Caco-2 (cell line): Measurements from ENCODE around the gene KRTAP29-1. TPM values are rescaled to one million over a fixed set of nuclear protein-coding genes. Genes with fewer than 3 reads are reported as not detected.

Experiments
- BruUV-seq: library from RNA; stranded (reverse); fragments of 400-500 nt; replicated peaks from 2 replicates; lab custom pipeline; 2021; lab: Mats Ljungman, UMichigan
- CTCF ChIA-PET: fragments of 300-600 bp; sonication (Branson Sonifier 250); formaldehyde crosslinking; loops from one replicate; lab custom pipeline; 2022; ENCODE audit warnings: antibody characterized with exemption; lab: Charles Lee
- POLR2A ChIA-PET: fragments of 300-600 bp; sonication (Branson Sonifier 250); formaldehyde crosslinking; loops from one replicate; lab custom pipeline; 2022; ENCODE audit warnings: antibody characterized with exemption; lab: Charles Lee
- DNase-seq, 2 experiments: peaks; one replicate each; pipeline versions ENCODE4 v3.0.0 to v3.0.0-alpha.2; 2020 to 2022
- H3K27me3 ChIP-seq: replicated peaks from 2 replicates; pipeline ENCODE4 v1.6.0; 2011; ENCODE audit warnings: low read length; ENCODE audit not compliant: control insufficient read depth, insufficient read depth
- H3K36me3 ChIP-seq: 2 replicates; pipeline ENCODE4 v1.5.1; 2011; ENCODE audit warnings: low read length; ENCODE audit not compliant: control insufficient read depth, insufficient read depth
- H3K4me1 ChIP-seq: fragments of 250-450 bp; sonication (Bioruptor Pico); 2 replicates; pipeline ENCODE4 v1.5.1; 2020; ENCODE audit warnings: mild to moderate bottlenecking
- H3K4me3 ChIP-seq: 2 replicates; pipeline ENCODE4 v1.5.1; 2011; ENCODE audit warnings: low read depth, mild to moderate bottlenecking, control low read depth, low read length
- H3K9me3 ChIP-seq: fragments of 250-450 bp; sonication (Bioruptor Pico); 2 replicates; pipeline ENCODE4 v1.5.1; 2020; ENCODE audit warnings: mild to moderate bottlenecking, moderate library complexity
- H3K27ac Mint-ChIP-seq: one replicate; pipeline ENCODE4 v1.8.0; 2022; ENCODE audit warnings: mixed read lengths; ENCODE audit not compliant: unreplicated experiment
- H3K27me3 Mint-ChIP-seq: one replicate; pipeline ENCODE4 v1.8.0; 2022; ENCODE audit warnings: mixed read lengths; ENCODE audit not compliant: insufficient read depth, unreplicated experiment
- H3K36me3 Mint-ChIP-seq: one replicate; pipeline ENCODE4 v1.8.0; 2022; ENCODE audit warnings: mild to moderate bottlenecking, mixed read lengths; ENCODE audit not compliant: insufficient read depth, unreplicated experiment
- H3K4me1 Mint-ChIP-seq: one replicate; pipeline ENCODE4 v1.8.0; 2022; ENCODE audit warnings: low read depth, mixed read lengths; ENCODE audit not compliant: unreplicated experiment
- H3K4me3 Mint-ChIP-seq: one replicate; pipeline ENCODE4 v1.8.0; 2022; ENCODE audit warnings: mild to moderate bottlenecking, moderate library complexity, mixed read lengths; ENCODE audit not compliant: unreplicated experiment
- H3K9me3 Mint-ChIP-seq: one replicate; pipeline ENCODE4 v1.8.0; 2022; ENCODE audit warnings: mixed read lengths; ENCODE audit not compliant: unreplicated experiment
- CTCF ChIP-seq, 2 experiments: fragments of 200-600 bp in 1 of 2; IDR thresholded peaks; 1 replicate in 1 of 2; 2 replicates in 1 of 2; pipeline versions ENCODE4 v1.5.1 to v1.8.0; 2011 to 2022; ENCODE audit warnings: antibody characterized with exemption in 1 of 2, control low read depth in 1 of 2, inconsistent platforms in 1 of 2, low read depth in 1 of 2, low read length in 1 of 2, mild to moderate bottlenecking in 1 of 2, moderate library complexity in 1 of 2; ENCODE audit not compliant: insufficient read depth in 1 of 2, severe bottlenecking in 1 of 2, unreplicated experiment in 1 of 2
- intact Hi-C: fragments of 100-400 bp; cut with micrococcal nuclease; formaldehyde crosslinking; loops from one replicate; pipeline ENCODE4 v1.10.0; 2022; ENCODE audit not compliant: unreplicated experiment
- total RNA-seq: library from RNA; stranded (reverse); gene quantifications from 2 replicates; pipeline ENCODE4 v1.2.3, GENCODE V29; 2022

KRTAP29-1 gene
- total RNA-seq, 1 experiment from 2014 or later = not detected

- H3K9me3 ChIP-seq = no peaks in the 10 kb centered on the region; the same call in 1 of the 2 replicates
- ChIA-PET POLR2A (no interaction called here), CTCF (interaction anchor here (0.6 kb wide), 1 partner anchor 248 kb away, joined by 3 read pairs; no protein-coding TSS in a partner anchor)
- no peaks in the 10 kb centered on the region for H3K9me3 Mint-ChIP-seq
- H3K4me3 Mint-ChIP-seq = no peak overlapping the region
- no peak for TF ChIP-seq CTCF (IDR thresholded peaks at IDR 0.05; ENCODE audit: insufficient read depth in 1 of 2, low read depth in 1 of 2, low read length in 1 of 2, severe bottlenecking in 1 of 2, unreplicated experiment in 1 of 2)
- BruUV-seq = no TSS peak
- H3K4me1 ChIP-seq = no peaks in the 10 kb centered on the region
- no peaks in the 10 kb centered on the region for H3K36me3 ChIP-seq
- no peak for DNase-seq
- H3K4me1 Mint-ChIP-seq = no peaks in the 10 kb centered on the region
- no peak overlapping the region for H3K4me3 ChIP-seq
- no peaks in the 10 kb centered on the region for H3K27me3 ChIP-seq
- H3K27ac Mint-ChIP-seq = no peak overlapping the region
- no peaks in the 10 kb centered on the region for H3K36me3 Mint-ChIP-seq
- H3K27me3 Mint-ChIP-seq = no peaks in the 10 kb centered on the region
- intact Hi-C loops = no loop called here
Measured at GRCh38 chr17:41301204-41301790, 1.4 kb downstream of the KRTAP29-1 start.

GRCh38 chr17:41298458-41299135, 4.1 kb downstream of the KRTAP29-1 start:
- H3K36me3 ChIP-seq = no peaks in the 10 kb centered on the region
- no TSS peak for BruUV-seq
- no peak overlapping the region for H3K4me3 Mint-ChIP-seq
- intact Hi-C loops = no loop called here
- ChIA-PET CTCF (no interaction called here), POLR2A (no interaction called here)
- no peak overlapping the region for H3K4me3 ChIP-seq
- H3K4me1 Mint-ChIP-seq = no peaks in the 10 kb centered on the region
- H3K27me3 Mint-ChIP-seq = no peaks in the 10 kb centered on the region
- H3K4me1 ChIP-seq = no peaks in the 10 kb centered on the region
- no peak overlapping the region for H3K27ac Mint-ChIP-seq
- DNase-seq = no peak
- H3K27me3 ChIP-seq = no peaks in the 10 kb centered on the region
- no peak for TF ChIP-seq CTCF (IDR thresholded peaks at IDR 0.05; ENCODE audit: insufficient read depth in 1 of 2, low read depth in 1 of 2, low read length in 1 of 2, severe bottlenecking in 1 of 2, unreplicated experiment in 1 of 2)
- no peaks in the 10 kb centered on the region for H3K36me3 Mint-ChIP-seq
- no peaks in the 10 kb centered on the region for H3K9me3 ChIP-seq
- H3K9me3 Mint-ChIP-seq = no peaks in the 10 kb centered on the region

GRCh38 chr17:41296846-41297245, 5.8 kb downstream of the KRTAP29-1 start:
- BruUV-seq = no TSS peak
- CTCF ChIA-PET = no interaction called here
- Mint-ChIP-seq H3K27ac (no peak overlapping the region), H3K36me3 (no peaks in the 10 kb centered on the region), H3K4me3 (no peak overlapping the region), H3K9me3 (no peaks in the 10 kb centered on the region), H3K27me3 (no peaks in the 10 kb centered on the region), H3K4me1 (no peaks in the 10 kb centered on the region)
- Histone ChIP-seq H3K9me3 (no peaks in the 10 kb centered on the region), H3K4me1 (no peaks in the 10 kb centered on the region), H3K36me3 (no peaks in the 10 kb centered on the region), H3K27me3 (no peaks in the 10 kb centered on the region), H3K4me3 (no peak overlapping the region)
- no peak for DNase-seq
- POLR2A ChIA-PET = no interaction called here
- intact Hi-C loops = no loop called here
- TF ChIP-seq CTCF (IDR thresholded peaks at IDR 0.05; ENCODE audit: insufficient read depth in 1 of 2, low read depth in 1 of 2, low read length in 1 of 2, severe bottlenecking in 1 of 2, unreplicated experiment in 1 of 2) = no peak
